Stimulated activated CD4-positive, alpha-beta T cell treated with anti-CD3 and anti-CD28 coated beads, Interleukin-4, amount 100 ng/mL, for 4 hours (primary cell): Measurements from ENCODE around the gene C19orf47.

Experiments
- DNase-seq, 2 experiments: peaks; one replicate each; pipeline ENCODE4 v3.0.0-alpha.2; 2020

Gene C19orf47

DNA sequence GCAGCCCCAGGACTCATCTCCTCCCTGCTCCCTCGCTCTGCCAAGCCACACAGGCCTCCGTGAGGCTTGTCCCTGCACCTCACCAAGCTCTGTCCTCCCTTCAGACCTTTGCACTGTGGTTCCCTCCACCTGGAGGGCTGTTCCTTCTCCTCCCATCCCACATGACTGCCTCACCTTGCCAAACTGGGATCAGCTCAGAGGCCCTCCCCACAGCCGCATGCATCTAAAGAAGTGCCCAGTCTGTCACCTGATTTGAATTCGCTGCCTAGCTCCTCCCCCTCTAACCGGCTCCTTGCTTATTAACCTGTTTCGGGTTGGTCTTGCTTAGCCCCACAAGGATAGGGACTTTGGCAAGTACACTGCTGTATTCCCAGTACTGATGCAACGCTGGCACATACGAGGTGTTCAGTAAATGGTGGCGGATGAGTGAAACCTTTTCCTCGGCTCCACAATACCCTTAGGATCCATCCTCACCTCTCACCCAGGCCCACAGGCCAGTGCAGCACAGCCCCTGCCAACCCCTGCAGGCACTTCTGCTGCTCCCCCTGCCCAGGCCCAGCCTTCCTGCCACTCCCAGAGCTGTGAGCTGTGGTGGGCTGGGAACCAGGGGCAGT, 67.5 kb downstream of the C19orf47 start:
- DNase-seq: no peak

- DNase-seq: no peak
These were observed 68.2 kb downstream of the C19orf47 start for GRCh38 chr19:40279761-40280607.

- DNase-seq: no peak
These were observed 69.1 kb downstream of the C19orf47 start for GRCh38 chr19:40279120-40279551.

DNA sequence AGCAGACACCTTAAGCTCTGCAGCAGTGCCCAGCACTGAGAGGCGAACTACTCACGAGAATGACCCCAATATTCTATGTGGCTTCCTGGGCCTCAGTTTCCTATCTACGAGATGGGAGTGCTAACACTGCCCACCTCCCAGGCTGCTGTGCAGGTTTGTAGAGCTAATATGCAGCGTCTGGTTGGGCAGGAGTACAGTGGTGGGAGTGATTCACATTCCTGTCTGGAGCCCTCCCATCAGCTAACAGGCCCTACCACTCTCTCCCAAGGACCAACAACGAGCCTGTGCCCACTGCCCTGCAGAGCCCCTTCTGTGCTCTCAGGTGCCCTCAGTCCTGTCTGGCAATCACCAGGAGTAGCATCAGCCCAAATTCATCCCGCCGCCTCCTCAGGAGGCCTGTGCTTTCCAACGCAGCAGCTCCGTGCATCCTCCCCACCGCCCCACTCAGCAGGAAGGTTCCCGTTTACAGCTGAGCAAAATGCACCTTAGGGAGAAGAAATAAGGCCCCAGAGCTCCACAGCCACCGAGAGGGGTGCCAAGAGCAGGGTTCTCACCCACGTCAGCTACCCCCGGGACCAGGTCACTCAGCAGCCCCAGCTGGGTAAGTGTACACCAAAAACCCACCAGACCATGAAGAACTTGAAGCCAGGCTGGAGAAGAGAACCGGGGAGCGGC, 69.7 kb downstream of the C19orf47 start:
- DNase-seq: no peak

DNA sequence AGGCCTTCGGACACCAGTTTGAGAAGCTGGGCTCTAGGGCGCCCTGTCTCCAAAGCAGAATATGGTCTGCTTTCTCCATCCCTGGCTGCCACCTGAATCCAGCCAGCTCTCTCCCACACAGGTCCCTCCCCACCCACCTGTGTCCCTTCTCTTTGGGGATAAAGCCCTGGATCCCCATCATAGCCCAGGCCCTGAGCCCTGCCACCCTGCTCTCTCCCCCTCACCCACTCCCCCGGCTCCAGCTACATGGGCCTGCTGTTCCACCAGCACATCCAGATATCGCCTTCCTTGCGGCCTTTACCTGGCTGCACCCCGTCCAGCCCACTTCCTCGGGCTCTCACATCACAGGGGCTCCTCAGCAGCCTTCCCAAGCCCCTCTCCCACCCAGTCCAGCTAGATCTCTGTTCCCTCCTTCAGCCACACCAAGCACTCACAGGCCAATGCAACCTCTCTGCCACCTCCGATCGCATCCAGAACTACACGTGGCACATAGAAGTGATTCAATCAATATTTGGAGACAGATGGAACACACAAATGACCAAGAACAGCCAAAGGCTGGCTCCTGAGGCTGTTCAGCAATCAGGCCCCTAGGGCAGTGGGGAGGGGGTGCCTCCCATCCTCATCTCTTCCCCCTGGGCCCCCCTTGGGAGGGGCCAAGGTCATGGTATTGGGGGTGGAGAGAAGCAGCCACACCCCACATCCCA, 70.7 kb downstream of the C19orf47 start:
- DNase-seq: no peak

DNA sequence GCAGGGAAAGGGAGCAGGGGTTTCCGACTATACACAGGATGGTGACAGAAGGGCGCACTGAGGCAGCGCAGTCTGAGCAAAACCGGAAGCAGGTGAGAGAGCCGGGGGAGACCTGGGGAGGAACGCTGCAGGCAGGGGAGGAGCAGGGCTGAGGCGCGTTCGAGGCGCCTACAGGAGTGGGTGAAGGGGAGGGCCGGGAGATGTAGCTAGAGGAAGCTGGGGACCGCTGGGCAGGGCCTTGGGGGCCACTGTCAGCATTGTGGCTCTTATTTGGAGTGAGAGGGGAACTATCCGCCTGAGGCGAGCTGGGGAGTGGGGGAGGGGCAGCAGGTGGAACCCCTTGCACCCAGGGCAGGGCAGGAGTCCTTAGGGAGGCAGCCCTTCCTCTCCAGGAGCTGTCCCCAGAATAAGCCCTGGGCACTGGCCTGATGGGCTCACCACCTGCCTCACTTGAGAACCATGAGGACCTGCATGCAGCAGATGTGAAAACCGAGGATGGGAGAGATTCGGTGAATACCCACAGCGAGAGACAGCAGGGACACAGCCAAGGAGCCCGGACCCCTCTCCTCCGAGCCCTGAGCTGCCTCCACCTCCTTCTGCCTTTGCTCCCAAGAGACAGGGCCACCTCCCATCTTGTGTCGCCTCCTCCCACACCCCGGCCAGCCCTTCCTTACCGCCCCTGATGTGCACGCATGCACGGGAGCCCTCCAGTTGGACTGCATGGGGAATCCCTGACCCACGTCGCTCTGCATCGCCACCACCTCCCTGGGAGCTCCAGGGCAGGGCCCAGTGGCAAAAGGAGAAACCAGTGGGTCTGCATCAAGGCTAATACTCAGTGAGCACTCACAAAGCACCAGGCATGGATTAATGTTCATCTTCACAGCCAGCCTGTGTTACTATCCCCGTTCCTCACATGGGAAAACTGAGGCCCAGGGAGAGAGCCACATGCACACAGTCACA, 73.3 kb downstream of the C19orf47 start:
- peak; percentile 19 to 27 for DNase-seq

GRCh38 chr19:40273469-40274360, 74.5 kb downstream of the C19orf47 start:
- no peak for DNase-seq

GRCh38 chr19:40272261-40272660, 75.9 kb downstream of the C19orf47 start:
- no peak for DNase-seq

DNA sequence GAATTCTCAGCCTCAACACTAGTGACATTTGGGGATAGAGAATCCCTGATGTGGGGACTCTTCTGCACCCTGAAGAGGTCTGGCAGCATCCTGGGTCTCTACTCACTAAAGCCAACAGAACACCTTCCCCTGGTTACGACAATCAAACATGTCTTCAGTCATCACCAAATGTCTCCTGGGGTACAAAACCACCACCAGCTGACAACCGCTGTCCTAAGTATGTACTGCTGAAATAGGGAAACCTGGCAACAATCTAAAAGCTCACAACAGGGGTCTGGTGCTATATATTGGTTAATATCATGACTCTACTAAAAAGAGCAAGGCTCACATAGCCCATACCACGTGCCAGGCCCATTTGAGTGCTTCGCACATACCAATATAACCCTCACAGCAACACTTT, 76.5 kb downstream of the C19orf47 start:
- no peak for DNase-seq

DNA sequence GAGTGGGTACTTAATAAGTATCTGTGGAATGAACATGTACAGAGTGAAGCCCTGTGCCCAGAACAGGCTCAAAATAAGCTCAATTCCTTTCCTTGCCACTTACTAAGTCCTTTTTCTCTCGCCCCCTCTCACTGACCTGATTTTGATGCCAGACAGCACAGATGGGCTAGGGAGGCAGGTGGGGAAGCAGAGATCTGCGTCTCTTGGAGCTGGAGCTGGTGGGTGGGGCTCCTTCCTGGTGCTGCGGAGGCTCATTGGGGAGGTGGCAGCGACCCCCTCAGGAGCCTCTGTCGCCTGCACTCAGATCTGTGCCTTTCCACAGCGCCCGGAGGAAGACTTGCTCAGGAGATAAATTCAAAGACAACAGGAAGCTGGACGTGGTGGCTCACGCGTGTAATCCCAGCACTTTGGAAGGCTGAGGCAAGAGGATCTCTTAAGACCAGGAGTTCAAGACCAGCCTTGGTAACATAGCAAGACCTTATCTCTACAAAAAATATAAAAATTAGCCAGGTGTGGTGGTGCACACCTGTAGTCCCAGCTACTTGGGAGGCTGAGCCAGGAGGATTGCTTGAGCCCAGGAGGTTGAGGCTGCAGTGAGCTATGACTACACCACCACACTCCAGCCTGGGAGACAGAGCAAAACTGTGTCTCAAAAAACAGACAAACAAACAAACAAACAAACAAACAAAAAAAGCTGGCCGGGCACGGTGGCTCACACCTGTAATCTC, 77.7 kb downstream of the C19orf47 start:
- DNase-seq: no peak
